Stimulated activated CD8-positive, alpha-beta memory T cell treated with anti-CD3 and anti-CD28 coated beads, Interleukin-7, amount 100 ng/mL, for 48 hours (primary cell): ENCODE data around the gene RACK1.

Source experiments
- DNase-seq, 2 donors: peaks; one replicate each; pipeline ENCODE4 v3.0.0-alpha.2; 2020; ENCODE audit warnings: low read depth in 1 of 2; ENCODE audit errors: extremely low read depth in 1 of 2

The RACK1 gene

GRCh38 chr5:181198905-181199519 is 44.7 kb downstream of the RACK1 start:
- DNase-seq, result no peak

GRCh38 chr5:181198106-181198685 is 45.5 kb downstream of the RACK1 start:
- no peak for DNase-seq

DNA sequence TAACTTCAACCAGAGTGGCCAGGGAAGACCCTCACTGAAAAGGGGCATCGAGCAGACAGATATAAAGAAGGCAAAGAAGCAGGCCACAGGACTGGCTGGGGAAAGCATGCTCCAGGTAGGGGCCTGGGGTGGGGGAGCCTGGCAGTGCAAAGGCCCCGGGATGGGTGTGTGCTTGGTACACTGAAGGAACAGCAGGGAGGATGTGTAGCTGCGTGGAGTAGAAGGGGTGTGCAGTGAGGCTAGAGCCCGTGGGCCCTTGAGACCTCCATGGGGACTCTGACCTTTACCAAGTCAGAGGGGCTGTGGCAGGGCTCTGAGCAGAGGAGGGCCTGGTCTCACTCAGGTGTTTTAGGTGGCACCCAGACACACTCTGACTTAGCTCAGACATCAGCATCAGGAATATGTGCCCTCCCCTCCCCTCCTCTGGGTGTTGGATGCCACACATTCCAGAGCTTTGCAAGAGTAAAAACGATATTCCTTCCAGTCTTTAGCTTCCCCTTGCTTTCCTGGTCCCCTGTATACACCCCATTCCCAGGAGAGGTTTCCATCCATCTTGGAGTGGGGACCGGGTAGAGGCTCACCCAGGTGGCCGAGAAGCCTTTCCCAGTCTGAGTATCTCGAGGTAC is 46.3 kb downstream of the RACK1 start:
- no peak for DNase-seq

- no peak for DNase-seq
Observed at GRCh38 chr5:181195249-181195761, 48.4 kb downstream of the RACK1 start.

DNA sequence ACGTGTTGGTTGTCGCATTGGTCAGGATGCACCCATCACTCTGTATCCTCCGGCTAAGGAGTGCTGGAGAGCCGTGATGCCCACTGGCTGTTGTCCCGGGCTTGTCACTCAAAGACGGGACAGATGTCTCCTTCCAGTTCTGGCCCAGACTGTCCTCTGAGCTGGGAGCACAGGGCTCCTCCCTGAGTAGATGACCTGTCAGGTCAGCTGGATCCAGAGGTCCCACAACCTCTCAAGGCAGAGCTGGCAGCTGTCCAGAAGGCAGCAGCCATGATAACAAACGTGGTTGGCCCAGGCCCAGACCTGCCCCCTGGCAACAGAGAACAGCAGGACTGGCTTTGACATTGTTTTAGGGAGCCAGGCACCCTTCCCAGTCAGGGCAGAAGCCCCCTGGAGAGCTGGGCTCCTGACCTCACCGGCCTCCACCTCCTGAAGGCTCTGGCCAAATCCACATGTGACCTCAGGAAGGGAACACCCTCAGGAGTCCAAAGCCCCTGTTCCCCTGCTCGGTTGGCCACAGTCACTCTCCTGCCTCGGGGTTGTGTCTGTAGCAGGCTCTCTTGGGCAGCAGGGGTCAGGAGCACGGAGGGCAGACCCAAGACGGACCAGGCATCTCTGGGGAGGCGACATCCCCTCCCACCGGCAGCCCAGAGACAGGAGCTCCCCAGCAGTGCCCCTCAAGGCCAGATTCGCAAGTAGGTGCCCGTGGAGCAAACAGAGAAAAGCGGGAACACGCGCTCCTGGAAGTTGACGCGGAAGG is 49.0 kb downstream of the RACK1 start:
- DNase-seq, result no peak

GRCh38 chr5:181193656-181194055 is 50.0 kb downstream of the RACK1 start:
- no peak for DNase-seq

DNA sequence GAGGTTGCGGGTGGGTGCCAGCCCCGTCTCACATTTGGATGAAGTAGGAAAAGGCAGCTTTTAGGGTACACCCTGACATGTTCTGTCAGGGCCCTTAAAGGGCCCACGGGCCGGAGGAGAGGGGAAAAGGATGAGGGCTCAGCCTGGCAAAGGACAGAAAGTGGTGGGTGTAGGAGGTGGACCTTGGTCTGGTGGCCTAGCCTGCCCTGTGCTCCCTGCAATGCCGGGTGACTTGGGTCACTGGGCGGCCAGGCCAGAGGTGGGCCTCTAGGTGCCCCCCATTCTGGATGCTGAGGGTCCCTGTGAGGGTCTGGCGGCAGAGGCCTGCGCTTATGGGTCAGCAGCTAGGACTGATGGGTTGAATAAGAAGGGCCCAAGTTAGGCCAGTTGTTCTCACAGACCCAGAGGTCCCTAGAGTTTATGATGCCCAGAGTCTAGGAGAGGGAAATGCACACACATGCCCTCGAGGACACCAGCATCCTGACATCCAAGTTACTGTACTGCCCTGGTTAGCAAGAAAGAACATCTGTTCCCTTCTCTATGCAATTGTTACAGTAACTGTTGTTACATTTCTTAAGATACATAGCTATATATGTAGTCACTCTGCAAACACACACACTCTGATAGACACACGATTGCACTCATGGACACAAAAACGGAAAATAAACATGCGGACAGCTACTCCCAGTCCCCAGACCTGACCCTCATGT is 51.2 kb downstream of the RACK1 start:
- DNase-seq, result no peak

DNA sequence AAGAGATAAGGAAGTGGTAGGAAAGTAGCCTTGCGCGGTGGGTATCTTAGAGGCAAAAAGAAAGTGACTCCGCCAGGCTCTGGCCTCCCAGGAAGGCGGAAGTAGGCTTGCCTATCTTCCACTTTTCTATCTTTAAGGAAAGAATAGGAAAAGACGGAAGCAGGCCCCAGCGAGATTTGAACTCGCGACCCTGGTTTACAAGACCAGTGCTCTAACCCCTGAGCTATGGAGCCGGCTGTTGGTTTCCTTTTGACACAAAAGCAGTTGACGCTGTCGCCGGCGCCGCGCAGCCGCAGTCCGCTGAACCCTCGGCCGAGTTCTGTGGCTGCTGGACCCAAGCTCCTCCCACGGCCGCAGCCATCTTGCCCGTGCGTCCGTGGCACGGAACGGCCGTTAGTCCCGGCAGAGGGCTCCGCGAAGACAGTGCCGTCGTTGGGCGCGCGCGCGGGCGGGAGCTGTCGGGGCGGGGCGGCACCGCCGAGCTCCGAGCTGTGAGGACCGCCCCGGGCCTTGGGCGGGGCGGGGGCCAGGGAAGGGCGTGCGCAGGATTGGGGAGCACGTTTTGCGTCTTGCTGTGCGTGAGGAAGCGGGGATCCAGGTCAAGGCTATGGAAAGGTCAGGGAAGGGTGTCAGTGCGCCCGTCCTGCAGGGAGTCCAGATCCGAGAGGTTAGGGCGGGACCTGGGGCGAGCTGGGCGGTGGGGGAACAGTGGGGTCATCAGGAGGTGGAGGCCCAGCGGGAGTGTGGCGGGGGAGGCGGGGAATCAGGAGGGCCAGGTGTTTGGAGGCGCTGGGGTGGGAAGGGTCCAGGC is 52.0 kb downstream of the RACK1 start:
- peak; percentile 89 to 93 for DNase-seq

DNA sequence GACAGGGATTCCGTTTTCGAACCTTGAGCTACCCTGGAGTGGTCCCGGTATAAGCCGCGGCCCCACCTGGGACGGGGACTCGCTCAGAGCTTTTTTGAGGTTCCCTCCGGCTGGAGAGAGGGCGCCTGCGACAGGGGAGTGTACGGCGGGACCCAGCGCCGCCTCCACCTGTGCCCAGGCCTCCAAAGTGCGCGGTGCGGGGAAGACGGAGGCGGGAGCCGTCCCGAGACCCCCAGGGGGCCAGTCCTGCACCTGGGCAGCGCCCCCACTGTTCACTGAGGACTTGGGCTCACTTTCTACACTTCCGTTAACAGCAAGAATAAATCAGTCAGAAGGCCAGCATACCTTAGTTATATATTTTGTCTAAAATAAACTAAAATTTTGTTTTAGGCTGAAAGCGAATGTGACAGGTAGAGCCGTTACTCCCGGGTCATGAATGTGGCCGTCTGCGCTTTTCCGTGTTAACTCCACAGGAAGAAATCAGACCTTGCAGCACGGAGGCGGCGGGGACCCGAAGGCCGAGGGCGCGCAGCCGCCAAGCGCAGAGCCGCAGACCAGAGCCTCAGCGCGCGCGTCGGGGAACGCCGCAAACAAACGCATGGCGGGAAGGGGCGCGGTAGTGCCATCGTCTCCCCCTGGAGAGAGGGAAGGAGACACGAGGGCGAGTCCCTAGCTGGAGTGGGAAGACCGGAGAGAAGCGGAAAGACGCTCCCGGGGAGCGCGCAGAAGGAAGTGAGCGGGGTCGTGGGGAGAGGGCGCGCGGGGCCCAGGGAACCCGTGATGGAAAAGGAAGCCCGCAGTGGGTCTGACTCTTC is 52.8 kb downstream of the RACK1 start:
- DNase-seq, result no peak

DNA sequence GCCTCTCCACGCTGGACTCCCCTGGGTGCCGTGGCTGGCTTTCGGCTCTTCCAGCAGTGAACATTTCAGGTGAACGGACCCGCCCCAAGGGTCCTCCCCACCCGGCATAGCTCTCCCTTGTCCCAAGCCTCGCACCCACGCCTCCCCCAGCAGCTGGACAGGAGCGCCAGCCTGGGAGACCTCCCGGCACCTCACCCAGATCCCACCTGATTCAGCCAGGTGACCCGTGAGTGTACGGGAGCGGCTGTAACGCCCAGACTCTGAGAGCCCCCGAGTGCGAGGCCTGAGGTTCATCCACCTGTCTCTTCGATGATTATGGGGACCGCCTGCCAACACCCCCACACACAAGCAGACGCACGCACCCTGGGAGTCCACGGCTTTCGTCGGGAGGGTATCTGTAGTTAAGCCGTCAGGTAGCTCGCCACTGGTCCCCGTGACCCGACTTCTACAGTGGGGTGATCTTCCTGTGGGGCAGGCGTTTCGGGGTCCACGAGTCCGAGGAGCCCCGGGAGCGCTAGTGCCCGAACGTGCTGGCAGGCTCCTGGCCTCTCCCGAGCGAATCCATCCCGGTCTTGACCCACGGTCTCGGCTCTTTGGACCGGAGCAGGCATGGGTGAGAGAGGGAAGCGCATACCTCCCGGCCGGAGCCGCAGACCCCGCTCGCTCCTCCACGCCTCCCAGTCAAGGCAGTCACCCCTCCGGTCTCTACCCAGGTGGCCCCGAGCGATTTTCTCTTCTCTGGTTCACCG is 53.6 kb downstream of the RACK1 start:
- DNase-seq, result no peak

DNA sequence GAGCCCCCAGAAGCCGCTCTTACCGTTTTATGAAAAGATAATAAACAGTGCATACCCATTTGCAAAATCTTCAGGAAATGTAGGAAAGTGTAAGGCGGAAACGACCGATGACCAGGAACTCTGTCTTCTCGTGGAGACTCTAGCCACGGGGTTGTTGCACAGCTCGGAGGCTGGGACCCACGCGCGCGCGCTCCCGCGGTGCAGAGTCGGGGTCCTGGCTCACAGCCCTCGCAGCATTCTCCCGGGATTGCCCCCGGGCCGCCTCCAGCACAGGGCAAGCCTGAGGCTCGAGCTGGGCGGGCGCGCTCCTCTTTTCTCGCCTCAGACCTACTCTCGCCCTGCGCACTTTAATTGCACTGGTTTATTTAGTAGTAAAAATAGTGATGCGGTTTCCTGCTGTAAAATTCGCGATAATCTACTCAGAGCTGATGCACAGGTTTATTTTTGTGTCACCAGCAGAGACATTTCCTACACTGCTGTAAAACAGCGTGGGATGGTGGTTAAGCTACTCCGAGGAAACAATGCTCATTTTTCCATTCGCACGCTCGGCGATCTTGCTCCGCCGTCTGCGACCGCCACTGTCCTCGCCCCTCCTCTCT is 54.2 kb downstream of the RACK1 start:
- DNase-seq, result peak in 1 of 2 donors; percentile 69

DNA sequence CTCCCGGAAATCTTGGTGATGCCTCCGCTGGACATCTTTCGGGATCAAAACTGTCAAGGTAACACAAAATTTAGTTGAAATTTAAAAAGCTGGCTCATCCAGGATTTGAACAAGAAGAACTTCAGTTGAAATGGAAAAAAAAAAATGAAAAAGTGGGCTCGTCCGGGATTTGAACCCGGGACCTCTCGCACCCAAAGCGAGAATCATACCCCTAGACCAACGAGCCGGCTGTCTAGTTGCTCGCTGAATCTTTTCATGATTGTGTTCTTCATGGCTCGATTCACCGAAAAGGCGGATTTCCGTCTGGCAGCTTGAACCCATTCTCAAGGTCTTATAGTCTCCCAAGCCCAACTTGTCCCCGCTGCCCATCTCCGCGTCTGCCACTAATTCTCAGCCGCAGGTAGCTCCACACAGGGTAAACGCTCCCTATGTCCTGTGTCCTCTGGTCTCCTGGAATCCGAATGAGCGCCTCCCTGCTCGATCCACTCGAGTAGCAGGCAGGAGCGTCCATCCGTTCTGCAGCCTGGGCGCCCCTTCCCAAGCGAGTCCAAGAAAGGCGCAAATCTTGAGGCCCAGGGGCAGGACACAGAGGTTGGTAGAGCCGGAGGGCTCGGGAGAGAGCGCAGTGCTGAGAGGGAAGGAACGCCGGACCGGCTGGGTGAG is 54.9 kb downstream of the RACK1 start:
- DNase-seq, result peak in 1 of 2 donors; percentile 62

DNA sequence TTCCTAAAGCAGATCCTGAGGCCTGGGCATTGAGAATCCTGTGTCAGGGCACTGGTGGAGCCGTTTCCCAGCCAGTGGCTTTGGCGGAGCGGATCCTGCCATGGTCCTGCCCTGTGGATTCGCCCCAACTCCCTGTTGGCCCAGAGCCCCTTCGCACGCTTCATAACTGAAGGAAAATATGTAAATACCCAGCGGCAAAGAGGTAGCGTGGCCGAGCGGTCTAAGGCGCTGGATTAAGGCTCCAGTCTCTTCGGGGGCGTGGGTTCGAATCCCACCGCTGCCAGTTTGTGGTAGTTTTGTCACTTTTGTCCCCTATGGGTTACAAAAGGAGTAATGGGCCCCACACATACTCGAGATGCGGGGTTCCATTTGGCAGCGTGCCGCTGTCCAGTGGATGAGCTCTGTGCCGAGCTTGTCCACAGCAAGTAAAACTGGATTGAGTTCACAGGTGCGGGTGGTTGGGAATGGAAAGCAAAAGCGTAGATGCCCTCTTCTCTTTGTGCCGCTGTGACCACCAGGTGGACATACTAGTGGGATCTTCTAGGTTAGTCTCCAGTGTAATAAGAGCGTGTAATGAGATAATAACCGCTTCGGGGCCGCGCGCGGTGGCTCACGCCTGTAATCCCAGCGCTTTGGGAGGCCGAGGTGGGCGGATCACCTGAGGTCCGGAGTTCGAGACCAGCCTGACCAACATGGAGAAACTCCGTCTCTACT is 56.0 kb downstream of the RACK1 start:
- peak in 1 of 2 donors; percentile 63 for DNase-seq

- DNase-seq, result no peak
Observed at GRCh38 chr5:181186986-181187499, 56.7 kb downstream of the RACK1 start.
